IPS-11a (cell line): Measurements from ENCODE around the gene DDI1.

Source experiments
- H3K4me3 ChIP-seq: one replicate; pipeline ENCODE4 v1.5.1; 2013; ENCODE audit warnings: low read depth, low read length, control low read depth

The DDI1 gene

DNA sequence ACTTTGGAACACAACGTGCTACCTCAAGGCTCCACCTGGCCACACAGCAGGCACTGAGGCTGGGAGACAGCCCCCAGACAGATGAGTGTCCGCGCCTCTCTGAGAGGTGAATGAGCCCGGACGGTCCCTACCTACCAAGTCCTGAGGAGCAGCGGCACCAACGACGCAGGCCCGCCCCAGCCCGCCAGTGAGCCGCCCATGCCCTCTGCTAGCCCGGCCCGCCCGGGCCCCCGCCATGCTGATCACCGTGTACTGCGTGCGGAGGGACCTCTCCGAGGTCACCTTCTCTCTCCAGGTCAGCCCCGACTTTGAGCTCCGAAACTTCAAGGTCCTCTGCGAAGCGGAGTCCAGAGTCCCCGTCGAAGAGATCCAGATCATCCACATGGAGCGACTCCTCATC is at the start of gene DDI1:
Gene DDI1, plus strand, starts transcription at position 53 of the 400 bp plus-strand sequence. Its CDS starts 183 bp downstream, at position 236.
- H3K4me3 ChIP-seq = no peak within 1 kb of the TSS

DNA sequence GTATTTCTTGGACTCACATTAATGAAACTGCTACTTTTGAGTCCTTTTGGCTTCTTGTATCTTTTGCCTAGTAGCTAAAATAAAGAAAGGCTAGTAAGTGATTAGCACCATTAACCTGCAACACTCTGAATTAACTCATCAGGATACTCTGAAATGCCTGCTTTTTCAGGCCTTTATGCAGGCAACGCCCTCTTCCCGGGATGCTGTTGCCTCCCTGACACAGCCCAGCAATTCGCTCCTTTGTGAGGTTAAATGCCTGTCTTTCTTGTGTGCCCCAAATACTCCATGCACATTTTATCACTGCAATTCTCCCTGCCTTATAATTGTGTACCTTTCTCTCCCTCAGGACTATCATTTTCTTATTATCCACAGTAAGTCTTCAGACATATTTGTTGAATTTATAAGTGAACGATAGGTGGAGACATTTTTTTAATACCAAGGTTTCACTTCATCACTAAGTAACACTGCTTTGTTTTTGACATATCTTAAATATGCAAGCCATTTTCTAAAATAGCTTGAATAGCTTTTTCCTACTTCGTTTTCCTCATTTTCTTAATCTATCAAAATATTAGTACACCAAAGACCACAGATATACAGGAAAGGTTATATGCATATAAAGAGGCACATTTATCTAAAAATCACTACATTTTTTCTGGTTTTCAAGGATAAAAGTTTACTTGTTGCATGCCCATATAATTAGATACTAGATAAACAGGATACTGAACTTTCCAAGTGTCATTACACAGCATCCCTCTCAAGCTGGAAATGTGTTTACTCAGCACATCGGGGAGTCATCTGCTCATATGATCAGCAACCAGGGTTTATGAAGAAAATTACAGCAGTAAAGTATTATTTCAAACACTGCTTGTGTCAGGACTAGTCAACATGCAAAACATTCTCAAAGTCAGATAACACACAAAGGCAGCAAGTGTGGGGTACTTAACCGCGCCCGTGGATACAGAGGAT is 48.5 kb upstream of the DDI1 start:
- no peak overlapping the region for H3K4me3 ChIP-seq

DNA sequence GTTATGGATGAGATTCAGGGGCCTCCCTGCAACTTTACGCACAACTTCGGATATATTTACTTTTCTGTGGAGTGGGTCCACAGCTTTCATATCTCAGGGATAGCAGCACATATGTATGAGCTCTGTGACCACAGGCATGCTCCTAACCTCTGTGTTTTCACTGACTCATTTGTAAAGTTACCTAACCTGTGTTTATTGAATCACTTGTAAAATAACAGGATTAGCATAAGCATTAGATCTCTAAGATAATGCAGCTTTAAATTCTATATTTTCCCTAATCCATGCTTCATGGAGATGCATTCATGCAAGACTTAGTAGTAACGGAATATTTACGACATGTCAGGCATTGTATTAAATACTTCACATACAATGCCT is 47.9 kb upstream of the DDI1 start:
- no peak overlapping the region for H3K4me3 ChIP-seq

DNA sequence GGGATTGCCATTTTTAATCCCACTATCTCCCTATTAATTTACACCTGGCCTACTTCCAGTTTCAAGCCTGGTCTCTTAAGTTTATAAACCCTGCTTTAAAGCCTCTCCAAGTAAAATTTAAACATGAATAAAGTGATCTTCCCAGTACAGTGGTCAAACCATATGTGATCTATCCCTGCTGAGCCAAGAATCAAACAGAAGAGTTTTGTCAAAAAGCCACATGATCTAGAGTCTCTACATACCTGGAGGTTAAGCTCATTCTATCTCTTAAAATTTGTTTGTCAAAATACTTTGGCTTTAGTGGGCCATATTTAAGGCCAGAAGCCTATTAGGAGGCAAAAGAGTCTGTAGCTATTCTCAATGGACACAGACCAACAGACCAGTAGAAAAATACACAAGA is 42.9 kb upstream of the DDI1 start:
- H3K4me3 ChIP-seq = no peak overlapping the region

DNA sequence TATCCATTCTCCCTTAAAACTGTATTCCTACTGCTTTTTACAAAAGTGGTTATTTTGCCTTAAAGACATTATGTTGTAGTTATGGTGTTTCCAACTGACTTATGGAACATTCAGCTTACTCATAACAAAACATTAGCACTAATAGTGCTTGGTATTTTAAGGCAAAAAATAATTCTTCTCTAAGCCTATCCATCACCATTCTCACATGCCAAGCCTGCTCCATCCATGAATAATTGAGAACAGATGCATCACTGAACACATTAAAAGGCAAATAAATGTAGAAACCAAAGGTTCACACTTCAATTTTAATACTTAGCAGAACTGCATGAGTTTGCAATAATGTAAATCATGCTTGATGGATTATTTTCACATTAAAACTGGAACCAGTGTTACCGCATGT is 42.3 kb upstream of the DDI1 start:
- H3K4me3 ChIP-seq = no peak overlapping the region

DNA sequence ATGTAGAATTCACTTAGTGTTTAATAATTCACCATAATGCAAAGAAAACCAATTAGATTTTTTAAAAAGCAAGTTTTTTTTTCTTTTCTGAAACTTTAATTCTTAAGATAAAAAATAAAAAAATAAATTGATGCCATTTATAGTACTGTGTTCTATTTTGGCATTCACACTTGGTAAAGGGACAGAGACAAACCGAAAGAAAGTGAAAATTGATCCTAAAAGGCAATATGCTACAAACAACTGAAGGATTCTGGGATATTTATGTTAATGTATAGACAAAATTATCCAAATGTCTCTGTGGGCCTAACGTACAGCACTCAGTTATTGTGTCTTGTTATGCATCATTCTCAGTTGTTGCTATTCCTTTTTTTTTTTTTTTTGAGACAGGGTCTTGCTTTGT is 41.9 kb upstream of the DDI1 start:
- no peak overlapping the region for H3K4me3 ChIP-seq

DNA sequence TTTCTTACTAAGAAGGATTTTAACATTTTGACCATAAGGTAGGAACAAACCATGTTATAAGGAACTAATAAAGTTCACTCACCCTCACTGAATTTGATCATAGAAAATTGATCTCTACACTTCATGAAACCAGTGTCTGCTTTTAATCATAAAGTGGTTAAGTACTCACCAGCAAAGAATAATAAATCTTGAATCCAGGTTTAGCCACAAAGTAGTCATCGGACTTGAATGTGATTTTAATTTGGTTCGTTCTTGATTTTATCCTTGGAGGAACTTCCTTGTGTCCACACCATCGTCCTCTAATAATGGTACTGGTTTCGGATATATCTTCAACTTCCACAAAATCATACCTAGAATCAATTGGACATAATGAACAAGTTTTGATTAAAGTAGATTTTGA is 40.5 kb upstream of the DDI1 start:
- no peak overlapping the region for H3K4me3 ChIP-seq

DNA sequence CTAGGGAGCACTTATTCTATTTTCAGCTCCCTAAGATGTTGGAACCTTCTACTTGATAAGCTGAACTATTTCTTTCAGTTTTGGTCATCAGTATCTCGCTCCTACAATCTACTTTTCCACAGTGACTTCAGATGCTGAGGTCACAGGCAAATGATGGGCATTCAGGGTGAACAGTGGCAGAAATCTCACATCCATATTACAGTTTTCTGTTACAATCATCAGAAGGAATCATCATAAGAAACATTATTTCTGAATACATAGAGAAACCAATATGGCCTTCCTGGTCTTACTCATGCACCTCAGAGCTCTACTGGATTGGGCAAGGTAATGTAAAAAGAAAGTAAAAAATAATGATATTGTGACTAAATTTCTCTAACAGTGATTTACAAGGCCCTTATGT is 39.4 kb upstream of the DDI1 start:
- H3K4me3 ChIP-seq = no peak overlapping the region

DNA sequence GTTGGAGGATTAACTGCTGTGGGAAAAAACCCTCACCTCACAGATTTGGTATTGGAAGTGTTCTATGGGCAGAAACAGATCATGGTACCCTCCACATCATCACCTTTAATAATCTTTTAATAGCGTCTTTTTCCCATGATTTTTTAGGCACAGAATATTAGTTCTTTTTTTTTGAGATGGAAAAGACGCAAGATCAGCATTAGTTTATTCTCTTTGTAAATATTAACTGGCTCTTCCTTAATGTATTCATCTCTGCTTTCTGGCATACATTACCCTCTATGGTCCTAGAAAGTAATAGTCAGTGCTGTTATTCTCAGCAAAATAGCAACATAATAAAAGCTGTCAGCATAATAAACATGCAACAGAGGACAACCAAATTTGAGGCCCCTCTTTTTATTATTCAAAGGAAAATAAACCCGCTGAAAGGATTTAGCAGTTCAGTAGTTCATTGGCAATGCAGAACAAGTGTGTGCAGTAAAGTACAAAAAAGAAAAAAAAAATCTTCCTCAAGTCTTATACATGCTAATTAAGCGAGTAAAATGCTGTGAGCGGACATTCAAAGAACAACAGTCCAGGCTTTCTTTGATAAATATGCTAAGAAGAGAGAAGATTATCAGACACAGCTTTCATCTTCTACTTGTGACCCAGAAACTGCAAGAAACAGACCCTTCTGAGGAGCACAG is 37.5 kb upstream of the DDI1 start:
- H3K4me3 ChIP-seq = no peak overlapping the region

DNA sequence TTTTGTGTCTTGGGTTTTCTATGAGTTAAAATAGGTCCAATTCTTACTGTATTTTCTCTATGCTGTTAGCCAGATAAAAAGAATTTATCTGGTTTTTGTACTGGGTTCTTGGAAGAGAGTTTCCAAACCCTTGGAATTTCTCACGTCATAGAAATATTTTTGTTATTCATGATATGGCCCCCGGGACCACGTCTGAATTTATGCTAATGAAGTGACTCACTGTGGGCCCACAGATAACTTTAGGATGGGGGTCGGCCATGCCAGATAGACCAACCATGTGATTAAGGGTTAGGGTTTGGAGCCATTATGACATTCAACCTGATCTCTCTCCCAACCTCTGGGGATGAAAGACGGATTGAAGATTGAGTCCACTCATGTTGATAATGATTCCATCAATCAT is 35.6 kb upstream of the DDI1 start:
- no peak overlapping the region for H3K4me3 ChIP-seq

DNA sequence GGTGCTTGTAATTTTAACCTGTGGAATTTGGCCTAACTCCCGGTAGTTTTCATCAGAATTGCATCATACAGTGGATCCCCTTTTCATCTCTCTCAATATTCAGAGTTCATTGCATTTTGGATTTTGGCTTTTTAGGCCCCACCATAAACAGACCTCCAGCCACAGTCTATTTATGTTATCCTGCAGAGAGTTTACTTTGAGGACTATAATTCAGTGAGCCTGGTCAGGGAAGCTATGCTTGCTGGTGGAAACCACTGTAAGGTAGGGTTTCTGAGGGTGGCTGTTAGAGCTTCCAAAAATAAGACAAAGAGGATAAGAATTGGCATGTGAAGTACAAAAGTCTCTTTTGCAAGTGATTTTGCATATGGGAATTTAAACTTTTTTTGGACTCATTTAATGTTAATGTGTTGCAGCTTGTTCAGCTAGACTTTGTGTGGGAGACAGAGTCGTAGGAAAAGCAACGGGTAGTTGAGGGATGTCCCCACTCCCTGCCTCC is 34.8 kb upstream of the DDI1 start:
- H3K4me3 ChIP-seq = no peak overlapping the region

DNA sequence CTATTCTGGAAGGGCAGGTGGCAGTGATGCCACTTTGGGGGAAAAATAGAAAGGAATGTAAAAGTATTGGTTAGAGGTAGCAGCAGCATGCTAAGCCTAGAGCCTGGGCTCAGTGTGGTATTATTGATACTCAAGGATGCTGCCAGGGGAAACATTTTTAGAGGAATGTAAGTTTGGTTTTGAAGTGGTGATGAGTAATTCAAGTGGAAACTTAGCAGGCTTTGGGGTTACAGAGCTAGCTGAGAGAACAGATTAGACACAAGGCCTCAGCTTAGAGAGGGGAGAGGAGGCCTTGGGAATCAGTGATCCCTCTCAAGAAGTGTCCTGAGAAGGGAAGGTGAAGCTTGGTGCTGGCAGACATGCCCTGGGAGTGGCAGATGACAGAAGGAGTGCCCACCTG is 32.9 kb upstream of the DDI1 start:
- no peak overlapping the region for H3K4me3 ChIP-seq

DNA sequence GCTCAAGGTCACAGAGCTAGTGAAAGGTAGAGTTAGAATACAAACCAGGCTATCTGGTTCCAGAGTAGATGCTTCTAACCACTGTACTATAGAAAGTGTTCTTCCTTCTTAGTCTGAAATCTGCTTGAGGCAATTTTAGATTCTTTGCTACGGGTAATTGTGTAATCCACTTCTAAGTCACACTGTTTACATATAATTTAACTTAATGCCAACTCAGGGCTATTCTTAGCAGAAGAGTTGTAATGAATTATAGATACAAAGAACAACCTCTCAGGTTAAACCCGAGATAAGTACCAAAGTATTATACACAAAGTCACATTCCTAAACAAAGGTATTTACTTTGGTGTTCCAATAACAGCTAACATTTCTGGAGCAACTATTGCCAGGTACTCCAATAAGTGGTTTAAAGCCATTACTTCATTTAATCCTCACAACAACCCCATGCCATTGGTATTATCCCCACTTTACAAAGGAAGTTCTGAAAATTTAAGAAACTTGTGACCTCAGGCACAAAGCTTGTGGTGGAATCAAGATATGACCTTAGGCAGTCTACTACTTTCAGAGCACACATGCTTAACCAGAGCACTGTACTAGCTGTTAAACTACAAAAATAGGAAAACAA is 31.1 kb upstream of the DDI1 start:
- no peak overlapping the region for H3K4me3 ChIP-seq

DNA sequence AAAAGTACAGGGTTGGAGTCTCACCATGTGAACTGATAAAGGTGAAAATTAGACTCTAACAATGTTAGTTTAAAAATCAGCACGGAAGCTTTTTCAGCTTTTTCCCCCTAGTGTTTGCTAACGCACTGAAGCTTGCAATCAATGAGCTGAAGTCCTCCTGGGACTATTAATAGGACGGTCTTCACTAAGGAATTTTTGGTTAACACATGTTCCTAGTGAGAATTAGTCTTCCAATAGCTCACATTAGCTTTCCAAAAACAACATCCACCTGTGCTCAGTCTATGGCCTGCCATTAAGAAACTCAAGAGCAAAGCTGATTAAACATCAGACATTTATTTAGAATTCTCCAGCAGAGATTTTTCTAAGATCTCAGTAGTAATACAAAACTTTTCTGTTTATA is 26.7 kb upstream of the DDI1 start:
- H3K4me3 ChIP-seq = no peak overlapping the region

DNA sequence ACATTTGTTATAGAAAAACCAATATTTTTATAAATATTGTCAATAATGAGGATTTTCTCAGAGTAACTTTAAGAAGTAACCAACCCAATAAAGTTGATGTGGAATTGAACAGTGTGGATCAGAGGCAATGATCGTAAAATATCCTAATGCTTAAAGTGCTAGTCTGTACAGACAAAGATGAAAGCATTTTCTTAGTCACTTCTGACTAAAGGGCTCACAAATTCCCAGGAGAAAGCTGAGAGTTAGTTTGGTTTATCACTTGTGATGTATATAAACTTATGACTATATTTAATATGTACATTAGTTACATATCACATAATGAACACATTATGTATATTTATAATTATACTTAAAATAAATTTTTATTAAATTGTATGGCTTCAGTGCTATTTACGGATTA is 25.4 kb upstream of the DDI1 start:
- H3K4me3 ChIP-seq = no peak overlapping the region

DNA sequence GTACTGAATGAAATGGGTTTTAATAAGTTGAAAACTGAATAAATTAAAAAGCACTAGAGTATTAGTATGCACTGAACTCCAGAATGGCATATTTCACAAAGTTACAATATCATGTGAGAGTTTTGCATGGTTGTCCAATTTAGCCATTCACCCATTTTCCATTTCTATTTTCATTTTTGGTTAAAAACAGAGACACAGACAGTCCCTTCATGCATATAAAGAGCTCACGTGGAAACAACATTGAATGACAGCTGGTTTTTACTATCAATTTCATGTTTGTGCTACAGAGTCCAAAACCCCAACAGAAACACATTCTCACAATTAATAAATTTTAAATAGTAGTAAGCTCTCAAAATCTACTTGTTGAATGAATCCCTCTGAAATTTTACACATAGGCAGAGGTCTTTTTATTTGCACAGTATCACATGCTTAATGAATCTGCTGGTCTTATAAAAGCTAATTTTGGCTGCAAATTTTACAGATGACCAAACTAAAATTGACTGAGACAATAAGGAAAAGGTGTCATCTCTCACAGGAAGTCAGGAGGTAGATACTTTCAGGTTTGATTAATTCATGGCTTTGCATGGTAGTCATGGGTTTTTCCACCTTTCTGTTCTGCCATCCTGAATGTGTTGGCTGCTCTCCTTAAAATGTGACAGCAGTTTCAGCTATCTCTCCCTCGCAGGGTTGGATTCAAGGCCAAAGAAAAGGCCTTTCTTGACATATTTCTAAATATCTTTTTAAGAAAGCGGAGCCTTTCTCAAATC is 20.6 kb upstream of the DDI1 start:
- H3K4me3 ChIP-seq = no peak overlapping the region

DNA sequence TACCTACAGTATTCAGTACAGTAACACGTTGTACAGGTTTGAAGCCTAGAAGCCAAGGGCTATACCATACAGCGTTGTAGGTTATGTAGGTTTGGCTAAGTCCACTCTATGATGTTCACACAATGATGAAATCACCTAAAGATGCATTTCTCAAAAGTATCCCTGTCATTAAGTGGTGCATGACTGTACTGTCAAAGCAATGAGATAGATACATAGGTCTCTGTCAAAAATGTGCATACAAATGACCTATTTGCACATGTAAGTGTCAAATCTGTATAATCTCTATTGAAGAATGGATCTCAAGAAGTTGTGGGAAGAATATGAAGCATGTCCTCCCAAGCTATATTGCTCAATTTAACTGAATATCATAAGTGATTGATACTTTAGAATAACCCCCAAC is 11.9 kb upstream of the DDI1 start:
- no peak overlapping the region for H3K4me3 ChIP-seq

DNA sequence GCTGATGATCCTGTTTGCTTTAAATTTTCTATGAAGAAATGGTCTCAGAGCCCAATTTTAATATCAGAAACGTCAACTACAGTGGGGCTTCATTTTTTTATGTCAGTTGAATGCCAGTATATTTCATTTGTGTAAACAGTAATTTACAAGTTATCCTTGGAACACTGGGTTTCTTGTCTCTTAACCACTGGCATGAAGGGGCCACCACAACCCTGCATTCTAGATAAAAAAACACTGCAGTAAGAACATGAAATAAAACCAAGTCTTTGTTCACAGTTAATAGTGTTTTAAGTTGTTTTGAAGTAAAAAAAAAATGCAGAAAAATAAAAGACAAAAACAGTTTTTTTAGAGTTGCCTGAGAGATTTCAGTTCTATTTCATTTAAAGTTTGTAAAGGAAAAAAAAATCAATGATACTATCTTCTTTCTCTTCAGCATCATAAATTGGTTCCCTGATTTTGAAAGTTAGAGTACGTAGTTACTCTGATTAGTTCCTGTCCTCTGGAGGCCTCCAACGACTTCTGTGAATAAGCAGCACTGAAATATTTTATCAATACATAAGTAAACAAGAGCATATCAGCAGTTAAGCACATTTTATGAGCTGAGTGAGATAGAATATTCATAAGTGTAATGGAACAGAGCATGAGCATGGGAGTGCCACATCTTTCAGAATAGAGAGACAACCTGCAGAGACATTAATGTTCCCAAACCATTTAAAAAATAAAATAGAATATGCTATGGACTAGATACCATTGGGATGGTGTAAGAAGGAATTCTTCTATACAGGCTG is 7.8 kb upstream of the DDI1 start:
- H3K4me3 ChIP-seq = no peak overlapping the region

DNA sequence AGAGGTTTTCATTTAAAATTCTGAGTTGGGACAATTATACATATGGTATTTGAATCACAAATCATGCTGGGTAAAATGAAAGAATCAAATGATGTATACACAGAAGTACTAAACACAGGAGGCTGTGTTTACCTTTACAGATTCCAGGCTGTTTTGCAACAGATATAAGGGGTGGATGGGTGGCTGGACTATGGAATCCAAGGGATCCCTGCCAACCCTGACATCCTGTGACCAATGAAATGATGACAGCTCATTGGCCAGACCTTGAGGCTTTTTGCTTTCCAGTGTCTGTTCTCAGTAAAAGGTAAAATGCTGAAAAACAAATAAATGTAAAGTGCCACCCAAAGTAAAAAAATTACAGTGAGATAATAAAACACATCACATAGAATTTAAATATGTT is 3.3 kb upstream of the DDI1 start:
- no peak overlapping the region for H3K4me3 ChIP-seq

DNA sequence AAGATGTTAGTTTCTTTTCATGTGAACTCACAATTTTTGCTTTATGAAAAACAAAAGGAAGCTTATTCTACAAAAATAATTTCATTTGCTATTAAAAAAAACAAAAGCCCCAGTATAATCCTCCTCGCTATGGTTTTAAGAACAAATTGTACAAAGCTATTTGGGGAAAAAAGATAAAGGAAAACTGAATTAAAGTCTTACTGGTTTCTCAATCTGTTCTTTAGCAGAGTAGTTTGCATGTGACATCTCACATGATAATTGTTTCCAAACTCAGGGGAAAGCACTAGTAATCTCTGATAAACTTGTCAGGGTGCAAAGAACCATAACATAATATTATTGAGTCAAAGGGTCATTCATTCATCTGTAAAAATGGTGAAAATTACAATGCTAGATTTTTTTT is 2.9 kb upstream of the DDI1 start:
- H3K4me3 ChIP-seq = no peak overlapping the region
